HEK293 (cell line): ENCODE measurements around the gene SLU7.

ENCODE experiments used
- BCL6B ChIP-seq: fragments of 450-650 bp; formaldehyde crosslinking; IDR thresholded peaks from 2 replicates; pipeline ENCODE4 v1.5.1; 2017; ENCODE audit warnings: missing biosample characterization, missing genetic modification characterization
- FEZF1 ChIP-seq: fragments of 450-650 bp; formaldehyde crosslinking; IDR thresholded peaks from 2 replicates; pipeline ENCODE4 v1.5.1; 2016; ENCODE audit warnings: missing biosample characterization, missing genetic modification characterization
- GLIS1 ChIP-seq: fragments of 450-650 bp; formaldehyde crosslinking; IDR thresholded peaks from 2 replicates; pipeline ENCODE4 v1.5.1; 2016; ENCODE audit warnings: missing biosample characterization, missing genetic modification characterization
- GLIS2 ChIP-seq: fragments of 450-650 bp; formaldehyde crosslinking; IDR thresholded peaks from 2 replicates; pipeline ENCODE4 v1.5.1; 2016; ENCODE audit warnings: missing biosample characterization, missing genetic modification characterization
- INSM2 ChIP-seq: fragments of 450-650 bp; formaldehyde crosslinking; IDR thresholded peaks from 2 replicates; pipeline ENCODE4 v1.5.1; 2016; ENCODE audit warnings: missing biosample characterization, missing genetic modification characterization
- PRDM10 ChIP-seq: fragments of 450-650 bp; formaldehyde crosslinking; IDR thresholded peaks from 2 replicates; pipeline ENCODE4 v1.5.1; 2016; ENCODE audit warnings: missing biosample characterization, missing genetic modification characterization
- SCRT1 ChIP-seq: fragments of 450-650 bp; formaldehyde crosslinking; IDR thresholded peaks from 2 replicates; pipeline ENCODE4 v1.5.1; 2016; ENCODE audit warnings: missing biosample characterization, missing genetic modification characterization, borderline replicate concordance
- TSHZ1 ChIP-seq: fragments of 450-650 bp; formaldehyde crosslinking; IDR thresholded peaks from 2 replicates; pipeline ENCODE4 v1.5.1; 2016; ENCODE audit warnings: missing biosample characterization, missing genetic modification characterization, borderline replicate concordance
- YY1 ChIP-seq: fragments of 450-650 bp; formaldehyde crosslinking; IDR thresholded peaks from 2 replicates; pipeline ENCODE4 v1.5.1; 2018; ENCODE audit warnings: missing biosample characterization, missing genetic modification characterization
- ZBTB49 ChIP-seq: fragments of 450-650 bp; formaldehyde crosslinking; IDR thresholded peaks from 2 replicates; pipeline ENCODE4 v1.5.1; 2016; ENCODE audit warnings: missing biosample characterization, missing genetic modification characterization, low read depth
- ZBTB6 ChIP-seq: fragments of 450-650 bp; formaldehyde crosslinking; IDR thresholded peaks from 2 replicates; pipeline ENCODE4 v1.5.1; 2017; ENCODE audit warnings: missing biosample characterization, missing genetic modification characterization
- ZBTB7A ChIP-seq: fragments of 450-650 bp; formaldehyde crosslinking; IDR thresholded peaks from 2 replicates; pipeline ENCODE4 v1.5.1; 2016; ENCODE audit warnings: low read depth, missing biosample characterization, missing genetic modification characterization
- ZEB2 ChIP-seq: fragments of 450-650 bp; formaldehyde crosslinking; IDR thresholded peaks from 2 replicates; pipeline ENCODE4 v1.5.1; 2016; ENCODE audit warnings: missing biosample characterization, missing genetic modification characterization
- ZNF114 ChIP-seq: fragments of 450-650 bp; formaldehyde crosslinking; IDR thresholded peaks from 2 replicates; pipeline ENCODE4 v1.5.0; 2017; ENCODE audit warnings: missing biosample characterization, missing genetic modification characterization
- ZNF26 ChIP-seq: fragments of 450-650 bp; formaldehyde crosslinking; IDR thresholded peaks from 2 replicates; pipeline ENCODE4 v1.5.1; 2016; ENCODE audit warnings: missing biosample characterization, missing genetic modification characterization
- ZNF341 ChIP-seq: fragments of 450-650 bp; formaldehyde crosslinking; IDR thresholded peaks from 2 replicates; pipeline ENCODE4; 2016; ENCODE audit warnings: low read depth, missing biosample characterization, missing genetic modification characterization
- ZNF48 ChIP-seq: fragments of 450-650 bp; formaldehyde crosslinking; IDR thresholded peaks from 2 replicates; pipeline ENCODE4 v1.5.1; 2016; ENCODE audit warnings: missing biosample characterization, missing genetic modification characterization
- ZNF530 ChIP-seq: fragments of 450-650 bp; formaldehyde crosslinking; IDR thresholded peaks from 2 replicates; pipeline ENCODE4 v1.5.1; 2016; ENCODE audit warnings: low read depth, missing biosample characterization, missing genetic modification characterization
- ZNF555 ChIP-seq: fragments of 450-650 bp; formaldehyde crosslinking; conservative IDR thresholded peaks from 2 replicates; pipeline ENCODE4 v1.5.1; 2017; ENCODE audit warnings: missing biosample characterization, mild to moderate bottlenecking, missing genetic modification characterization, inconsistent platforms
- ZNF558 ChIP-seq: fragments of 450-650 bp; formaldehyde crosslinking; IDR thresholded peaks from 2 replicates; pipeline ENCODE4 v1.5.1; 2016; ENCODE audit warnings: missing biosample characterization, missing genetic modification characterization
- ZNF600 ChIP-seq: fragments of 450-650 bp; formaldehyde crosslinking; IDR thresholded peaks from 2 replicates; pipeline ENCODE4 v1.5.1; 2016; ENCODE audit warnings: missing biosample characterization, missing genetic modification characterization
- ZNF670 ChIP-seq: fragments of 450-650 bp; formaldehyde crosslinking; IDR thresholded peaks from 2 replicates; pipeline ENCODE4 v1.5.1; 2016; ENCODE audit warnings: missing biosample characterization, missing genetic modification characterization, low read depth
- ZNF76 ChIP-seq: fragments of 450-650 bp; formaldehyde crosslinking; IDR thresholded peaks from 2 replicates; pipeline ENCODE4; 2016; ENCODE audit warnings: low read depth, missing biosample characterization, missing genetic modification characterization, borderline replicate concordance
- ZXDB ChIP-seq: fragments of 450-650 bp; formaldehyde crosslinking; IDR thresholded peaks from 2 replicates; pipeline ENCODE4 v1.5.1; 2016; ENCODE audit warnings: missing biosample characterization, missing genetic modification characterization

SLU7 gene

GRCh38 chr5:160369990-160370712 lies 48.7 kb downstream of the SLU7 start, which contains the start of gene C1QTNF2 (continued):
- TF ChIP-seq PRDM10 (tag by site-specific recombination) (no peak), ZNF530 (tag by site-specific recombination) (no peak), ZNF341 (tag by site-specific recombination) (peak; percentile 49), GLIS1 (tag by site-specific recombination) (no peak), YY1 (tag by site-specific recombination) (no peak), ZBTB6 (no peak), BCL6B (tag by site-specific recombination) (no peak), ZNF555 (tag by site-specific recombination) (no peak), ZNF558 (no peak), ZNF76 (tag by site-specific recombination) (peak; percentile 26; the same call in 1 of the 2 replicates), ZNF600 (peak; percentile 87), ZBTB49 (tag by site-specific recombination) (no peak), FEZF1 (no peak), ZEB2 (tag by site-specific recombination) (no peak), ZNF26 (tag by site-specific recombination) (no peak), ZNF114 (tag by site-specific recombination) (no peak), SCRT1 (tag by site-specific recombination) (no peak), ZBTB7A (no peak), ZNF670 (no peak), ZNF48 (tag by site-specific recombination) (no peak), GLIS2 (tag by site-specific recombination) (no peak), ZXDB (tag by site-specific recombination) (peak; percentile 33; the same call in 1 of the 2 replicates), INSM2 (tag by site-specific recombination) (no peak), TSHZ1 (tag by site-specific recombination) (no peak)
